HEK293 (cell line): ENCODE measurements around the gene DPF3.

ENCODE experiments used
- ATF2 ChIP-seq: fragments of 450-650 bp; formaldehyde crosslinking; IDR thresholded peaks from 2 replicates; pipeline ENCODE4 v1.5.1; 2016; ENCODE audit warnings: missing biosample characterization, missing genetic modification characterization, low read depth
- CTCF ChIP-seq: fragments of 450-650 bp; formaldehyde crosslinking; IDR thresholded peaks from 2 replicates; pipeline ENCODE4 v1.5.1; 2016; ENCODE audit warnings: missing biosample characterization, missing genetic modification characterization
- REST ChIP-seq: fragments of 450-650 bp; formaldehyde crosslinking; IDR thresholded peaks from 2 replicates; pipeline ENCODE4 v1.5.1; 2016; ENCODE audit warnings: missing biosample characterization, missing genetic modification characterization
- SCRT1 ChIP-seq: fragments of 450-650 bp; formaldehyde crosslinking; IDR thresholded peaks from 2 replicates; pipeline ENCODE4 v1.5.1; 2016; ENCODE audit warnings: missing biosample characterization, missing genetic modification characterization, borderline replicate concordance
- TRIM28 ChIP-seq: IDR thresholded peaks from 2 replicates; pipeline ENCODE4 v1.6.1; 2011; ENCODE audit warnings: low read length, control low read depth, borderline replicate concordance
- ZNF114 ChIP-seq: fragments of 450-650 bp; formaldehyde crosslinking; IDR thresholded peaks from 2 replicates; pipeline ENCODE4 v1.5.0; 2017; ENCODE audit warnings: missing biosample characterization, missing genetic modification characterization
- ZNF639 ChIP-seq: fragments of 450-650 bp; formaldehyde crosslinking; IDR thresholded peaks from 2 replicates; pipeline ENCODE4 v1.5.1; 2016; ENCODE audit warnings: missing biosample characterization, missing genetic modification characterization

GRCh38 chr14:72792051-72792788 is 101.7 kb downstream of the DPF3 start:
- TF ChIP-seq REST (tag by site-specific recombination) (no peak), ATF2 (tag by site-specific recombination) (no peak), SCRT1 (no peak), CTCF (tag by site-specific recombination) (no peak), ZNF639 (tag by site-specific recombination) (no peak), TRIM28 (no peak), ZNF114 (tag by site-specific recombination) (no peak)
